Measurements from ENCODE around the gene ZNF541.

Gene ZNF541

GRCh38 chr19:47569331-47569730, 3.6 kb downstream of the ZNF541 start:
- Histone ChIP-seq H3K23ac (ENCODE audit: low read length) (no peak overlapping the region), H2AFZ (ENCODE audit: insufficient read depth, low read length, poor library complexity) (no peak overlapping the region), H3K27me3 (ENCODE audit: insufficient read depth, low read length) (no peaks in the 10 kb centered on the region), H3K27ac (ENCODE audit: low read depth, low read length) (no peak overlapping the region), H3K14ac (ENCODE audit: low read length) (no peak overlapping the region), H4K8ac (ENCODE audit: low read depth, low read length) (no peak overlapping the region), H3K36me3 (ENCODE audit: control insufficient read depth in 1 of 2, insufficient read depth in 2 of 2, low read length in 2 of 2) (no peaks in the 10 kb centered on the region), H3K9me3 (ENCODE audit: insufficient read depth, low read depth, low read length) (no peaks in the 10 kb centered on the region), H3K79me1 (ENCODE audit: low read length) (no peaks in the 10 kb centered on the region), H3K4me3 (ENCODE audit: low read depth, low read length) (no peak overlapping the region), H3K18ac (ENCODE audit: low read length) (no peak overlapping the region), H3K4me2 (ENCODE audit: low read length) (no peak overlapping the region), H2BK12ac (ENCODE audit: low read length) (no peak overlapping the region), H3K9ac (ENCODE audit: low read length) (no peak overlapping the region), H2BK120ac (ENCODE audit: insufficient read depth, low read length, poor library complexity) (no peak overlapping the region), H2BK5ac (ENCODE audit: low read depth, low read length, poor library complexity) (no peak overlapping the region), H3K4ac (ENCODE audit: low read depth, low read length) (no peak overlapping the region), H3K79me2 (ENCODE audit: control insufficient read depth, insufficient read depth, low read length, poor library complexity) (no peaks in the 10 kb centered on the region), H3K4me1 (ENCODE audit: control insufficient read depth in 1 of 2, insufficient read depth in 2 of 2, low read length in 2 of 2) (no peaks in the 10 kb centered on the region), H2AK5ac (ENCODE audit: low read length) (no peak overlapping the region), H4K91ac (ENCODE audit: low read depth, low read length) (no peak overlapping the region), H4K12ac (ENCODE audit: low read depth, low read length) (no peak overlapping the region)
- no CpG with 5 or more reads among the region's 9 CpGs for WGBS (ENCODE audit: extremely low coverage, insufficient coverage, insufficient read length)
- DNase-seq = no peak

GRCh38 chr19:47564081-47564480, 8.9 kb downstream of the ZNF541 start:
- Histone ChIP-seq H3K79me2 (ENCODE audit: control insufficient read depth, insufficient read depth, low read length, poor library complexity) (no peaks in the 10 kb centered on the region), H2BK12ac (ENCODE audit: low read length) (no peak overlapping the region), H3K4me3 (ENCODE audit: low read depth, low read length) (no peak overlapping the region), H3K14ac (ENCODE audit: low read length) (no peak overlapping the region), H4K12ac (ENCODE audit: low read depth, low read length) (no peak overlapping the region), H3K23ac (ENCODE audit: low read length) (no peak overlapping the region), H3K27me3 (ENCODE audit: insufficient read depth, low read length) (no peaks in the 10 kb centered on the region), H3K4me2 (ENCODE audit: low read length) (no peak overlapping the region), H3K4me1 (ENCODE audit: control insufficient read depth in 1 of 2, insufficient read depth in 2 of 2, low read length in 2 of 2) (no peaks in the 10 kb centered on the region), H3K9me3 (ENCODE audit: insufficient read depth, low read depth, low read length) (no peaks in the 10 kb centered on the region), H3K4ac (ENCODE audit: low read depth, low read length) (no peak overlapping the region), H2AFZ (ENCODE audit: insufficient read depth, low read length, poor library complexity) (no peak overlapping the region), H2AK5ac (ENCODE audit: low read length) (no peak overlapping the region), H3K18ac (ENCODE audit: low read length) (no peak overlapping the region), H3K9ac (ENCODE audit: low read length) (no peak overlapping the region), H3K79me1 (ENCODE audit: low read length) (no peaks in the 10 kb centered on the region), H2BK120ac (ENCODE audit: insufficient read depth, low read length, poor library complexity) (no peak overlapping the region), H3K27ac (ENCODE audit: low read depth, low read length) (no peak overlapping the region), H2BK5ac (ENCODE audit: low read depth, low read length, poor library complexity) (no peak overlapping the region), H4K91ac (ENCODE audit: low read depth, low read length) (no peak overlapping the region), H4K8ac (ENCODE audit: low read depth, low read length) (no peak overlapping the region), H3K36me3 (ENCODE audit: control insufficient read depth in 1 of 2, insufficient read depth in 2 of 2, low read length in 2 of 2) (no peaks in the 10 kb centered on the region)
- no CpG with 5 or more reads among the region's 3 CpGs for WGBS (ENCODE audit: extremely low coverage, insufficient coverage, insufficient read length)
- no peak for DNase-seq

- Histone ChIP-seq H3K23ac (ENCODE audit: low read length) (no peak overlapping the region), H3K4me1 (ENCODE audit: control insufficient read depth in 1 of 2, insufficient read depth in 2 of 2, low read length in 2 of 2) (no peaks in the 10 kb centered on the region), H3K18ac (ENCODE audit: low read length) (no peak overlapping the region), H3K9ac (ENCODE audit: low read length) (no peak overlapping the region), H3K79me2 (ENCODE audit: control insufficient read depth, insufficient read depth, low read length, poor library complexity) (no peaks in the 10 kb centered on the region), H4K12ac (ENCODE audit: low read depth, low read length) (no peak overlapping the region), H2AFZ (ENCODE audit: insufficient read depth, low read length, poor library complexity) (no peak overlapping the region), H3K79me1 (ENCODE audit: low read length) (no peaks in the 10 kb centered on the region), H3K27me3 (ENCODE audit: insufficient read depth, low read length) (no peaks in the 10 kb centered on the region), H2BK120ac (ENCODE audit: insufficient read depth, low read length, poor library complexity) (no peak overlapping the region), H3K27ac (ENCODE audit: low read depth, low read length) (no peak overlapping the region), H2BK12ac (ENCODE audit: low read length) (no peak overlapping the region), H3K14ac (ENCODE audit: low read length) (no peak overlapping the region), H3K9me3 (ENCODE audit: insufficient read depth, low read depth, low read length) (no peaks in the 10 kb centered on the region), H2BK5ac (ENCODE audit: low read depth, low read length, poor library complexity) (no peak overlapping the region), H3K4me3 (ENCODE audit: low read depth, low read length) (no peak overlapping the region), H3K4ac (ENCODE audit: low read depth, low read length) (no peak overlapping the region), H3K36me3 (ENCODE audit: control insufficient read depth in 1 of 2, insufficient read depth in 2 of 2, low read length in 2 of 2) (no peaks in the 10 kb centered on the region), H4K8ac (ENCODE audit: low read depth, low read length) (no peak overlapping the region), H4K91ac (ENCODE audit: low read depth, low read length) (no peak overlapping the region), H3K4me2 (ENCODE audit: low read length) (no peak overlapping the region), H2AK5ac (ENCODE audit: low read length) (peak overlapping the region; percentile 69)
- no CpG with 5 or more reads among the region's 7 CpGs for WGBS (ENCODE audit: extremely low coverage, insufficient coverage, insufficient read length)
- no peak for DNase-seq
Observed at GRCh38 chr19:47561440-47562057, 11.4 kb downstream of the ZNF541 start.

- no peaks in the 10 kb centered on the region for H3K4me1 ChIP-seq (ENCODE audit: control insufficient read depth in 1 of 2, insufficient read depth in 2 of 2, low read length in 2 of 2)
- WGBS (ENCODE audit: extremely low coverage, insufficient coverage, insufficient read length) = no CpG with 5 or more reads among the region's 2 CpGs
Observed at GRCh38 chr19:47560999-47561398, 11.9 kb downstream of the ZNF541 start.

More at GRCh38 chr19:47560999-47561398, 11.9 kb downstream of the ZNF541 start:
- H3K9me3 ChIP-seq (ENCODE audit: insufficient read depth, low read depth, low read length) = no peaks in the 10 kb centered on the region
- no peak for DNase-seq
- H3K79me2 ChIP-seq (ENCODE audit: control insufficient read depth, insufficient read depth, low read length, poor library complexity) = no peaks in the 10 kb centered on the region
- no peak overlapping the region for H3K27ac ChIP-seq (ENCODE audit: low read depth, low read length)
- no peak overlapping the region for H2BK12ac ChIP-seq (ENCODE audit: low read length)
- H2AFZ ChIP-seq (ENCODE audit: insufficient read depth, low read length, poor library complexity) = no peak overlapping the region
- no peak overlapping the region for H4K91ac ChIP-seq (ENCODE audit: low read depth, low read length)
- H3K23ac ChIP-seq (ENCODE audit: low read length) = no peak overlapping the region
- H3K4ac ChIP-seq (ENCODE audit: low read depth, low read length) = no peak overlapping the region
- H3K36me3 ChIP-seq (ENCODE audit: control insufficient read depth in 1 of 2, insufficient read depth in 2 of 2, low read length in 2 of 2) = no peaks in the 10 kb centered on the region
- no peak overlapping the region for H3K4me2 ChIP-seq (ENCODE audit: low read length)
- no peak overlapping the region for H3K4me3 ChIP-seq (ENCODE audit: low read depth, low read length)
- H3K18ac ChIP-seq (ENCODE audit: low read length) = no peak overlapping the region
- no peaks in the 10 kb centered on the region for H3K79me1 ChIP-seq (ENCODE audit: low read length)
- no peak overlapping the region for H2BK5ac ChIP-seq (ENCODE audit: low read depth, low read length, poor library complexity)
- no peak overlapping the region for H4K8ac ChIP-seq (ENCODE audit: low read depth, low read length)
- no peak overlapping the region for H4K12ac ChIP-seq (ENCODE audit: low read depth, low read length)
- no peak overlapping the region for H2BK120ac ChIP-seq (ENCODE audit: insufficient read depth, low read length, poor library complexity)
- no peak overlapping the region for H2AK5ac ChIP-seq (ENCODE audit: low read length)
- H3K14ac ChIP-seq (ENCODE audit: low read length) = no peak overlapping the region
- no peaks in the 10 kb centered on the region for H3K27me3 ChIP-seq (ENCODE audit: insufficient read depth, low read length)
- no peak overlapping the region for H3K9ac ChIP-seq (ENCODE audit: low read length)

All from trophoblast cell (in vitro differentiated cells and primary cell).